ENCODE data around the gene RPS15.

RPS15 gene

DNA sequence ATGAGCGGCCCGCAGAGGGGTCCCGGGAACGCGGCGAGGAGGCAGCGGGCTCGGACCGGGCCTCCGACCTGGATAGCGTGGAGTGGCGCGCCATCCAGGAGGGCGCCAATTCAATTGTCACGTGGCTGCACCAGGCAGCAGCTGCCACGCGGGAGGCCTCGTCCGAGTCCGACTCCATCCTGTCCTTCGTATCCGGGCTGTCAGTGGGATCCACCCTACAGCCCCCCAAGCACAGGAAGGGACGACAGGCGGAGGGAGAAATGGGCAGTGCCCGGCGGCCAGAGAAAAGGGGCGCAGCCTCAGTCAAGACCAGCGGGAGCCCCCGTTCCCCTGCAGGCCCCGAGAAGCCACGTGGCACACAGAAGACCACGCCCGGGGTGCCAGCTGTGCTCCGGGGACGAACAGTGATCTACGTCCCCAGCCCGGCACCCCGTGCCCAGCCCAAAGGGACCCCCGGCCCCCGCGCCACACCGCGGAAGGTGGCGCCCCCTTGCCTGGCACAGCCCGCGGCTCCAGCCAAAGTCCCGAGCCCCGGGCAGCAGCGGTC, 30.2 kb downstream of the RPS15 start:
- POLR2A ChIA-PET (ENCODE audit: low non-redundant PET), result no interaction called here
- TF ChIP-seq, protein P1, sequence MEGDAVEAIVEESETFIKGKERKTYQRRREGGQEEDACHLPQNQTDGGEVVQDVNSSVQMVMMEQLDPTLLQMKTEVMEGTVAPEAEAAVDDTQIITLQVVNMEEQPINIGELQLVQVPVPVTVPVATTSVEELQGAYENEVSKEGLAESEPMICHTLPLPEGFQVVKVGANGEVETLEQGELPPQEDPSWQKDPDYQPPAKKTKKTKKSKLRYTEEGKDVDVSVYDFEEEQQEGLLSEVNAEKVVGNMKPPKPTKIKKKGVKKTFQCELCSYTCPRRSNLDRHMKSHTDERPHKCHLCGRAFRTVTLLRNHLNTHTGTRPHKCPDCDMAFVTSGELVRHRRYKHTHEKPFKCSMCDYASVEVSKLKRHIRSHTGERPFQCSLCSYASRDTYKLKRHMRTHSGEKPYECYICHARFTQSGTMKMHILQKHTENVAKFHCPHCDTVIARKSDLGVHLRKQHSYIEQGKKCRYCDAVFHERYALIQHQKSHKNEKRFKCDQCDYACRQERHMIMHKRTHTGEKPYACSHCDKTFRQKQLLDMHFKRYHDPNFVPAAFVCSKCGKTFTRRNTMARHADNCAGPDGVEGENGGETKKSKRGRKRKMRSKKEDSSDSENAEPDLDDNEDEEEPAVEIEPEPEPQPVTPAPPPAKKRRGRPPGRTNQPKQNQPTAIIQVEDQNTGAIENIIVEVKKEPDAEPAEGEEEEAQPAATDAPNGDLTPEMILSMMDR (conservative IDR thresholded peaks at IDR 0.05; ENCODE audit: low read depth), result no peak

DNA sequence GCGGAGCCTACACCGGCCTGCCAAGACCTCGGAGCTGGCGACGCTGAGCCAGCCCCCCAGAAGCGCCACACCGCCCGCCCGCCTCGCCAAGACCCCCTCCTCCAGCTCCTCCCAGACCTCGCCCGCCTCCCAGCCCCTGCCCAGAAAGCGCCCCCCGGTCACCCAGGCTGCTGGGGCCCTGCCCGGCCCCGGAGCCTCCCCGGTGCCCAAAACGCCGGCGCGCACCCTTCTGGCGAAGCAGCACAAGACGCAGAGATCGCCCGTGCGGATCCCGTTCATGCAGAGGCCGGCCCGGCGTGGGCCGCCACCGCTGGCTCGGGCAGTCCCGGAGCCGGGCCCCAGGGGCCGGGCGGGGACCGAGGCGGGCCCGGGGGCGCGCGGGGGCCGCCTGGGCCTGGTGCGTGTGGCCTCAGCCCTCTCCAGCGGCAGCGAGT, 30.6 kb downstream of the RPS15 start:
- POLR2A ChIA-PET (ENCODE audit: low non-redundant PET), result no interaction called here

More for the DNA sequence above, 30.2 kb downstream of the RPS15 start:
- DNase-seq (ENCODE audit: low spot score), result no peak
- CTCF ChIA-PET, result interaction anchor here (0.6 to 2.3 kb wide), 5 partner anchors 10 to 136 kb away, joined by 3 to 11 read pairs (median 6); no protein-coding TSS in a partner anchor
- H3K27ac ChIP-seq, result peak overlapping the region; percentile 85

DNA sequence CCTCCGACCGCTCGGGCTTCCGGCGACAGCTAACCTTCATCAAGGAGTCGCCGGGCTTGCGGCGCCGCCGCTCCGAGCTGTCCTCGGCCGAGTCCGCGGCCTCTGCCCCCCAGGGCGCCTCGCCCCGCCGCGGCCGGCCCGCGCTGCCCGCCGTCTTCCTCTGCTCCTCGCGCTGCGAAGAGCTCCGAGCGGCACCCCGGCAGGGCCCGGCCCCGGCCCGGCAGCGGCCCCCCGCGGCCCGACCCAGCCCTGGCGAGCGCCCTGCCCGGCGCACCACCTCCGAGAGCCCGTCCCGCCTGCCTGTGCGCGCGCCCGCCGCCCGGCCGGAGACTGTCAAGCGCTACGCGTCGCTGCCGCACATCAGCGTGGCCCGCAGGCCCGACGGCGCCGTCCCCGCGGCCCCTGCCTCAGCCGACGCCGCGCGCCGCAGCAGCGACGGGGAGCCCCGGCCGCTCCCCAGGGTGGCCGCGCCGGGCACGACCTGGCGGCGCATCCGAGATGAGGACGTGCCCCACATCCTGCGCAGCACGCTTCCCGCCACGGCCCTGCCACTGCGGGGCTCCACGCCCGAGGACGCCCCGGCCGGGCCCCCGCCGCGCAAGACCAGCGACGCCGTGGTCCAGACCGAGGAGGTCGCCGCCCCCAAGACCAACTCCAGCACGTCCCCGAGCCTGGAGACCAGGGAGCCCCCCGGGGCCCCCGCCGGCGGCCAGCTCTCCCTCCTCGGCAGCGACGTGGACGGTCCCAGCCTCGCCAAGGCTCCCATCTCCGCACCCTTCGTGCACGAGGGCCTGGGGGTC, 31.3 kb downstream of the RPS15 start:
- POLR2A ChIA-PET (ENCODE audit: low non-redundant PET), result no interaction called here
- CTCF ChIA-PET, result interaction anchor here (0.6 to 1.1 kb wide), 3 partner anchors 9 to 119 kb away, joined by 4 to 6 read pairs (median 5); no protein-coding TSS in a partner anchor
- TF ChIP-seq, protein P1 (conservative IDR thresholded peaks at IDR 0.05; ENCODE audit: low read depth), result no peak; the same call in 1 of the 2 replicates
- H3K27ac ChIP-seq, result peak overlapping the region; percentile 85
- DNase-seq (ENCODE audit: low spot score), result no peak

More for the DNA sequence above, 30.6 kb downstream of the RPS15 start:
- TF ChIP-seq, protein P1 (conservative IDR thresholded peaks at IDR 0.05; ENCODE audit: low read depth), result peak; percentile 33
- H3K27ac ChIP-seq, result peak overlapping the region; percentile 85
- CTCF ChIA-PET, result interaction anchor here (0.6 to 1.1 kb wide), 4 partner anchors 9 to 135 kb away, joined by 3 to 6 read pairs (median 4); no protein-coding TSS in a partner anchor
- no peak for DNase-seq (ENCODE audit: low spot score)

DNA sequence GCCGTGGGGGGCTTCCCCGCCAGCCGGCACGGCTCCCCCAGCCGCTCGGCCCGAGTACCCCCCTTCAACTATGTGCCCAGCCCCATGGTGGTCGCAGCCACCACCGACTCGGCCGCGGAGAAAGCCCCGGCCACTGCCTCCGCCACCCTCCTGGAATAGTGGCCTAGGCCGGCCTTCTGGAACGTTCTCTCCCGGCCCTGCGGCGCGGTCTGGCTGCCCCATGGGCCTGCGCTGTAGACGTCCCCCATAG, 31.8 kb downstream of the RPS15 start:
- TF ChIP-seq, protein P1 (conservative IDR thresholded peaks at IDR 0.05; ENCODE audit: low read depth), result no peak
- POLR2A ChIA-PET (ENCODE audit: low non-redundant PET), result no interaction called here
- H3K27ac ChIP-seq, result peak overlapping the region; percentile 85
- DNase-seq (ENCODE audit: low spot score), result no peak
- CTCF ChIA-PET, result no interaction called here

DNA sequence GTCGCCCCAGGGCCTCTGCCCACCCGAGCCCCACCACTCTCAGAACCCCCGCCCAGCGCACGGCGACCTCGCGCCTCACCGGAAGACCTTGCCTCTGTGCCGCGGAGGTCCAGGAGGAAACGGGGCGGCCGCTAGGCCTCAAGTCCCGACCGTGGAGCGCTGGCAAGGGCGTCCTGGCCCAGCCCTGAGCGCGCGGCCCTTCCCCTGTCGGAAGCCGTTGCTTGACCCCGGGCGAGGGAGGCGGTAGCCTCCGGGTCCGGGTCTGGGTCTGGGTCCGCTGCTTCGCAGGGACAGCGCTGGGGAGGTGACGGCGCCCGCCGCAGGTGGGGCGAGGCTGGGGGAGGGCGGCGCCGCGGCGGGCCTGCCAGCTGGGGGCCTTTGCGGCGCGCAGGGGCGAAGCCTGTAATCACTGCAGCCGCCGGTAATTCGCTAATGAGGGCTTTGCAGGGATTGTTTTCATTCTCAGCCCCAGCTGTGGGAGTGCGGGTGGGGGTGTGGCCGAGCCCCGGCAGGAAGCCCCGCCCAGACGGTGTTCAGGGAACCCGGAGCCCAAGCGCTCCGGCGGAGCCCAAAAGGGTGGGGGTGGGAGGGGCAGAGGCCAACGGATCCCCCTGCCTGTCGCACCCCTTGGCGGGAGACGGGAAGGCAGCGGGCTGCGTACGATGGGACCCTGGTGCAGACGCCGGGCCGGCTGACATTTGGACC, 32.3 kb downstream of the RPS15 start:
- ChIA-PET POLR2A (ENCODE audit: low non-redundant PET) (interaction anchor here (0.7 kb wide), 1 partner anchor 120 kb away, joined by 5 read pairs; no protein-coding TSS in a partner anchor), CTCF (interaction anchor here (0.5 kb wide), 1 partner anchor 52 kb away, joined by 4 read pairs; no protein-coding TSS in a partner anchor)
- peak overlapping the region; percentile 85 for H3K27ac ChIP-seq
- peak; percentile 59 for DNase-seq (ENCODE audit: low spot score)
- TF ChIP-seq, protein P1 (conservative IDR thresholded peaks at IDR 0.05; ENCODE audit: low read depth), result no peak

DNA sequence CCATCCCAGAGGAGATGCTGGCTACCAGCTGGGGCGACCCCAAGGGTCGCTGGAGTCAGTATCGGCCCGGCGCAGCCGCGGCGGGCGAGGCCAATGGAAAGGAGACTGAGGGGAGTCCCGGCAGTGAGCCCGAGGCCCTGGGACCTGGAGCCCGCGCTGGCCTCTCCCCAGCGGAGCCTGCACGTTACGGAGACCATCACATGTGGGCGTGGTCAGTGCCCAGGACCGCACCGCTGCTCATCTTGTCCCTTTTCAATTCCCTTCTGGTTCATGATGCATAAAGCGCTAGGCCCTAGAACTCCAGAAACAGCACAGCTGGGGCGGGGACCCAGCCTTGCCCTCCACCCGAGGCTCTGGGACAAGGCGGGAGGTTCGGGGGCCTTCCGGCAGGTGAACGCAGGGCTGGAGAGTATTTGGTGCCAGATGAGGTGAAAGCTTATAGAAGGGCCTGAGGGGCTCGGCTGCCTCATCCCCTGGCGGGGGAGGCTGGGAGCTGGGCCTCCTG, 32.9 kb downstream of the RPS15 start:
- ChIA-PET POLR2A (ENCODE audit: low non-redundant PET) (interaction anchor here (0.7 kb wide), 1 partner anchor 120 kb away, joined by 5 read pairs; no protein-coding TSS in a partner anchor), CTCF (interaction anchor here (0.5 kb wide), 2 partner anchors 52 to 167 kb away, joined by 4 read pairs; no protein-coding TSS in a partner anchor)
- no peak for DNase-seq (ENCODE audit: low spot score)
- TF ChIP-seq, protein P1 (conservative IDR thresholded peaks at IDR 0.05; ENCODE audit: low read depth), result no peak
- H3K27ac ChIP-seq, result peak overlapping the region; percentile 85

Measured in RWPE1 (cell line).